Neural cell (in vitro differentiated cells): Measurements from ENCODE around the gene LCNL1. TPM values are rescaled to one million over a fixed set of nuclear protein-coding genes. Genes with fewer than 3 reads are reported as not detected.

Experiments used
- H2AFZ ChIP-seq: fragments of 200-600, 300-800 bp; sonication (generic), shearing (Covaris generic); 2 replicates; pipeline ENCODE4 v1.6.0; 2014; ENCODE audit warnings: low read depth, mild to moderate bottlenecking, antibody characterized with exemption, low read length, moderate library complexity
- H3F3A ChIP-seq: fragments of 200-600 bp; shearing (Covaris generic); 2 replicates; pipeline ENCODE4 v1.6.1; 2016; ENCODE audit warnings: mild to moderate bottlenecking, moderate library complexity, mixed read lengths, antibody characterized with exemption, low read length; ENCODE audit not compliant: insufficient read depth, poor library complexity, severe bottlenecking
- H3K27ac ChIP-seq: fragments of 200-600, 300-800 bp; sonication (generic), shearing (Covaris generic); 2 replicates; pipeline ENCODE4 v1.5.1; 2014; ENCODE audit warnings: mild to moderate bottlenecking, low read length, moderate library complexity
- H3K27me3 ChIP-seq: fragments of 300-800, 200-600 bp; sonication (generic), shearing (Covaris generic); 2 replicates; pipeline ENCODE4 v1.6.0; 2014; ENCODE audit warnings: mild to moderate bottlenecking, low read depth, low read length, moderate library complexity; ENCODE audit not compliant: insufficient read depth
- H3K36me3 ChIP-seq: fragments of 300-800, 200-600 bp; sonication (generic), shearing (Covaris generic); 2 replicates; pipeline ENCODE4 v1.5.1; 2014; ENCODE audit warnings: mild to moderate bottlenecking, antibody characterized with exemption, low read length, moderate library complexity; ENCODE audit not compliant: insufficient read depth
- H3K4me2 ChIP-seq: fragments of 300-800, 200-600 bp; sonication (generic), shearing (Covaris generic); 2 replicates; pipeline ENCODE4 v1.6.0; 2014; ENCODE audit warnings: mild to moderate bottlenecking, low read length
- H3K4me3 ChIP-seq: fragments of 300-800, 200-600 bp; sonication (generic), shearing (Covaris generic); 2 replicates; pipeline ENCODE4 v1.5.1; 2014; ENCODE audit warnings: mild to moderate bottlenecking, low read length, moderate library complexity
- H3K79me2 ChIP-seq: fragments of 200-600 bp; shearing (Covaris generic); replicated peaks from 2 replicates; pipeline ENCODE4 v1.6.0; 2014; ENCODE audit warnings: mild to moderate bottlenecking, low read length, moderate library complexity; ENCODE audit not compliant: insufficient read depth
- H3K9ac ChIP-seq: fragments of 300-800, 200-600 bp; sonication (generic), shearing (Covaris generic); 2 replicates; pipeline ENCODE4 v1.6.1; 2016; ENCODE audit warnings: mild to moderate bottlenecking, low read length, mixed read lengths
- H3K9me2 ChIP-seq: fragments of 200-600 bp; shearing (Covaris generic); 2 replicates; pipeline ENCODE4 v1.6.1; 2016; ENCODE audit warnings: mild to moderate bottlenecking, low read length, mixed read lengths; ENCODE audit not compliant: insufficient read depth
- H3K9me3 ChIP-seq: fragments of 200-600, 300-800 bp; sonication (generic), shearing (Covaris generic); 2 replicates; pipeline ENCODE4 v1.6.1; 2016; ENCODE audit warnings: mild to moderate bottlenecking, mixed run types, low read length, moderate library complexity, mixed read lengths
- H4K20me1 ChIP-seq: fragments of 200-600 bp; shearing (Covaris generic); 2 replicates; pipeline ENCODE4 v1.6.1; 2016; ENCODE audit warnings: mild to moderate bottlenecking, mixed run types; ENCODE audit not compliant: insufficient read depth
- CTCF ChIP-seq: fragments of 450-650 bp; IDR thresholded peaks from 2 replicates; pipeline ENCODE4 v1.5.1; 2014; ENCODE audit warnings: antibody characterized with exemption, mild to moderate bottlenecking, moderate library complexity; ENCODE audit not compliant: poor library complexity, severe bottlenecking
- EP300 ChIP-seq: fragments of 450-650 bp; conservative IDR thresholded peaks from 2 replicates; pipeline ENCODE4 v1.6.1; 2014; ENCODE audit warnings: antibody characterized with exemption, mild to moderate bottlenecking, moderate library complexity; ENCODE audit not compliant: poor library complexity, severe bottlenecking
- EZH2 ChIP-seq: fragments of 200-600, 300-800 bp; shearing (Covaris generic), sonication (generic); IDR thresholded peaks from 2 replicates; pipeline ENCODE4 v1.6.1; 2014; ENCODE audit warnings: antibody characterized with exemption, low read length, borderline replicate concordance, mild to moderate bottlenecking; ENCODE audit not compliant: insufficient read depth, poor library complexity, severe bottlenecking
- MXI1 ChIP-seq: fragments of 450-650 bp; conservative IDR thresholded peaks from 2 replicates; pipeline ENCODE4 v1.6.1; 2014; ENCODE audit warnings: antibody characterized with exemption, mild to moderate bottlenecking; ENCODE audit not compliant: poor library complexity, severe bottlenecking
- POLR2AphosphoS5 ChIP-seq: IDR thresholded peaks from 2 replicates; pipeline ENCODE4 v1.6.1; 2012
- RAD21 ChIP-seq: fragments of 450-650 bp; conservative IDR thresholded peaks from 2 replicates; pipeline ENCODE4 v1.6.1; 2014; ENCODE audit warnings: antibody characterized with exemption, mild to moderate bottlenecking, moderate library complexity
- REST ChIP-seq: IDR thresholded peaks from 2 replicates; pipeline ENCODE4 v1.6.1; 2012; ENCODE audit warnings: borderline replicate concordance
- SMC3 ChIP-seq: fragments of 450-650 bp; conservative IDR thresholded peaks from 2 replicates; pipeline ENCODE4 v1.6.1; 2014; ENCODE audit warnings: antibody characterized with exemption, mild to moderate bottlenecking, moderate library complexity; ENCODE audit not compliant: poor library complexity
- TAF1 ChIP-seq: IDR thresholded peaks from 2 replicates; pipeline ENCODE4 v1.6.1; 2012; ENCODE audit warnings: low read depth
- polyA plus RNA-seq: library from polyadenylated mRNA; depleted of rRNA; stranded (reverse); fragments of >200 nt; gene quantifications from 2 replicates; pipeline ENCODE4 v1.2.3, GENCODE V29; 2014

LCNL1 gene
- polyA plus RNA-seq, 1 donor from 2014 or later, result not detected

- Histone ChIP-seq H3K27me3 (peaks cover 11% of the 10 kb centered on the region), H3K27ac (no peak overlapping the region), H3K36me3 (no peaks in the 10 kb centered on the region), H3K9me2 (no peaks in the 10 kb centered on the region), H4K20me1 (no peaks in the 10 kb centered on the region), H3K4me2 (no peak overlapping the region), H3K9me3 (no peaks in the 10 kb centered on the region), H2AFZ (no peak overlapping the region), H3K79me2 (no peaks in the 10 kb centered on the region), H3K9ac (no peak overlapping the region), H3K4me3 (no peak overlapping the region), H3F3A (no peaks in the 10 kb centered on the region)
- no peak for TF ChIP-seq TAF1
Observed at GRCh38 chr9:136975644-136976043, 7.1 kb upstream of the LCNL1 start.

- H2AFZ ChIP-seq, result no peak within 1 kb of the TSS
- H4K20me1 ChIP-seq, result no peaks in the 10 kb centered on the region
- H3K9me3 ChIP-seq, result no peaks in the 10 kb centered on the region
- peak within 1 kb of the TSS; percentile 46 for H3K9ac ChIP-seq
- H3K9me2 ChIP-seq, result no peaks in the 10 kb centered on the region
- H3K36me3 ChIP-seq, result no peaks in the 10 kb centered on the region
- no peak within 1 kb of the TSS for H3K4me2 ChIP-seq
- peak within 1 kb of the TSS; percentile 64 for H3K4me3 ChIP-seq
- peaks cover 11% of the 10 kb centered on the region for H3K27me3 ChIP-seq
- no peaks in the 10 kb centered on the region for H3K79me2 ChIP-seq
- H3F3A ChIP-seq, result no peaks in the 10 kb centered on the region
- TF ChIP-seq EZH2 (no peak), REST (no peak), CTCF (no peak), RAD21 (no peak), SMC3 (no peak), POLR2AphosphoS5 (no peak), MXI1 (no peak), TAF1 (no peak), EP300 (no peak)
- no peak within 1 kb of the TSS for H3K27ac ChIP-seq
Observed at GRCh38 chr9:136977223-136977622, 5.6 kb upstream of the LCNL1 start, which contains the start of gene PTGDS. PTGDS (plus strand) TSS chr9:136977504; CDS start chr9:136977579, 75 bp downstream.

- peak overlapping the region; percentile 46 for H3K9ac ChIP-seq
- H3K27me3 ChIP-seq, result peaks cover 11% of the 10 kb centered on the region
- H3K27ac ChIP-seq, result no peak overlapping the region
- no peaks in the 10 kb centered on the region for H3F3A ChIP-seq
- H4K20me1 ChIP-seq, result no peaks in the 10 kb centered on the region
- peak overlapping the region; percentile 64 for H3K4me3 ChIP-seq
- H3K79me2 ChIP-seq, result no peaks in the 10 kb centered on the region
- no peaks in the 10 kb centered on the region for H3K36me3 ChIP-seq
- H2AFZ ChIP-seq, result no peak overlapping the region
- no peaks in the 10 kb centered on the region for H3K9me2 ChIP-seq
- TF ChIP-seq POLR2AphosphoS5, result no peak
- no peak for TF ChIP-seq MXI1
- H3K4me2 ChIP-seq, result no peak overlapping the region
- H3K9me3 ChIP-seq, result no peaks in the 10 kb centered on the region
Observed at GRCh38 chr9:136977649-136978072, 5.1 kb upstream of the LCNL1 start.
